Smooth muscle cell (in vitro differentiated cells): Measurements from ENCODE around the gene IPO11. TPM values are rescaled to one million over a fixed set of nuclear protein-coding genes. Genes with fewer than 3 reads are reported as not detected.
"Not testable (repeated sequence)": the region's sequence is repeated elsewhere in the genome, so short reads cannot be mapped to it uniquely, and the experiment has no call there.

Source experiments
- DNase-seq: peaks from one replicate; lab custom pipeline; 2025; ENCODE audit not compliant: unreplicated experiment; lab: John Stamatoyannopoulos, UW
- H2AFZ ChIP-seq: fragments of 200-600 bp; sonication (generic); 2 replicates; pipeline ENCODE4 v1.6.0; 2016; ENCODE audit warnings: antibody characterized with exemption, low read depth, mild to moderate bottlenecking
- H3F3A ChIP-seq: fragments of 200-600 bp; sonication (generic); 2 replicates; pipeline ENCODE4 v1.6.0; 2017; ENCODE audit warnings: antibody characterized with exemption, low read depth
- H3K27ac ChIP-seq: fragments of 200-600 bp; sonication (generic); 2 replicates; pipeline ENCODE4 v1.5.1; 2016; ENCODE audit warnings: low read depth, mild to moderate bottlenecking
- H3K27me3 ChIP-seq: fragments of 200-600 bp; sonication (generic); 2 replicates; pipeline ENCODE4 v1.6.1; 2016; ENCODE audit warnings: low read depth, mild to moderate bottlenecking
- H3K36me3 ChIP-seq: fragments of 200-600 bp; sonication (generic); 2 replicates; pipeline ENCODE4 v1.5.1; 2016; ENCODE audit warnings: low read depth
- H3K4me1 ChIP-seq: fragments of 200-600 bp; sonication (generic); 2 replicates; pipeline ENCODE4 v1.5.1; 2016; ENCODE audit warnings: low read depth
- H3K4me2 ChIP-seq: fragments of 200-600 bp; sonication (generic); 2 replicates; pipeline ENCODE4 v1.6.0; 2016; ENCODE audit warnings: mild to moderate bottlenecking
- H3K4me3 ChIP-seq: fragments of 200-600 bp; sonication (generic); 2 replicates; pipeline ENCODE4 v1.5.1; 2016; ENCODE audit warnings: mild to moderate bottlenecking
- H3K79me2 ChIP-seq: fragments of 200-600 bp; sonication (generic); 2 replicates; pipeline ENCODE4 v1.6.0; 2016; ENCODE audit warnings: low read depth, mild to moderate bottlenecking
- H3K9ac ChIP-seq: fragments of 200-600 bp; sonication (generic); 2 replicates; pipeline ENCODE4 v1.6.0; 2016; ENCODE audit warnings: low read depth
- H3K9me3 ChIP-seq: fragments of 200-600 bp; sonication (generic); replicated peaks from 2 replicates; pipeline ENCODE4 v1.5.1; 2016; ENCODE audit warnings: low read depth
- H4K20me1 ChIP-seq: fragments of 200-600 bp; sonication (generic); 2 replicates; pipeline ENCODE4 v1.6.0; 2016; ENCODE audit warnings: low read depth
- WGBS: methylation state at CpG from one replicate; pipeline ENCODE4 v1.1.7; 2016; ENCODE audit warnings: low lambda C conversion rate; 5-methylcytosine and 5-hydroxymethylcytosine counted together
- polyA plus RNA-seq: library from polyadenylated mRNA; unstranded; fragments of >200 nt; fragmentation: Nextera tagmentation; extraction: Ambion mirVana; gene quantifications from 2 replicates; pipeline ENCODE4 v1.2.1, GENCODE V29; 2016
- total RNA-seq: library from RNA; depleted of rRNA; stranded (reverse); fragments of >200 nt; gene quantifications from 2 replicates; pipeline ENCODE4 v1.2.3, GENCODE V29; 2014
- TF ChIP-seq, protein P1 (sequence below): fragments of 200-600 bp; sonication (generic); IDR thresholded peaks from 2 replicates; pipeline ENCODE4 v1.5.1; 2017; ENCODE audit warnings: borderline replicate concordance, mild to moderate bottlenecking, antibody characterized with exemption; ENCODE audit not compliant: insufficient read depth, poor library complexity, severe bottlenecking

IPO11 gene
- total and polyA plus RNA-seq, 2 experiments from 2014 or later = 9.3 to 31.8 TPM

GRCh38 chr5:62506659-62507460 is 94.3 kb downstream of the IPO11 start:
- Histone ChIP-seq H3K27ac (no peak overlapping the region), H3K79me2 (no peaks in the 10 kb centered on the region), H4K20me1 (no peaks in the 10 kb centered on the region), H3K27me3 (no peaks in the 10 kb centered on the region), H3K4me3 (no peak overlapping the region), H2AFZ (no peak overlapping the region), H3K9ac (no peak overlapping the region), H3F3A (no peaks in the 10 kb centered on the region), H3K36me3 (peaks cover 9% of the 10 kb centered on the region), H3K9me3 (no peaks in the 10 kb centered on the region), H3K4me1 (no peaks in the 10 kb centered on the region), H3K4me2 (no peak overlapping the region)
- TF ChIP-seq, protein P1, sequence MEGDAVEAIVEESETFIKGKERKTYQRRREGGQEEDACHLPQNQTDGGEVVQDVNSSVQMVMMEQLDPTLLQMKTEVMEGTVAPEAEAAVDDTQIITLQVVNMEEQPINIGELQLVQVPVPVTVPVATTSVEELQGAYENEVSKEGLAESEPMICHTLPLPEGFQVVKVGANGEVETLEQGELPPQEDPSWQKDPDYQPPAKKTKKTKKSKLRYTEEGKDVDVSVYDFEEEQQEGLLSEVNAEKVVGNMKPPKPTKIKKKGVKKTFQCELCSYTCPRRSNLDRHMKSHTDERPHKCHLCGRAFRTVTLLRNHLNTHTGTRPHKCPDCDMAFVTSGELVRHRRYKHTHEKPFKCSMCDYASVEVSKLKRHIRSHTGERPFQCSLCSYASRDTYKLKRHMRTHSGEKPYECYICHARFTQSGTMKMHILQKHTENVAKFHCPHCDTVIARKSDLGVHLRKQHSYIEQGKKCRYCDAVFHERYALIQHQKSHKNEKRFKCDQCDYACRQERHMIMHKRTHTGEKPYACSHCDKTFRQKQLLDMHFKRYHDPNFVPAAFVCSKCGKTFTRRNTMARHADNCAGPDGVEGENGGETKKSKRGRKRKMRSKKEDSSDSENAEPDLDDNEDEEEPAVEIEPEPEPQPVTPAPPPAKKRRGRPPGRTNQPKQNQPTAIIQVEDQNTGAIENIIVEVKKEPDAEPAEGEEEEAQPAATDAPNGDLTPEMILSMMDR = no peak
- no peak for DNase-seq
- WGBS = 93% methylated on average over 5 of the region's 5 CpGs

GRCh38 chr5:62508760-62509159 is 96.2 kb downstream of the IPO11 start:
- not testable (repeated sequence) for H3F3A ChIP-seq, H2AFZ ChIP-seq, H3K27ac ChIP-seq, H3K4me3 ChIP-seq, H3K36me3 ChIP-seq, H4K20me1 ChIP-seq, H3K9me3 ChIP-seq, H3K27me3 ChIP-seq, H3K4me1 ChIP-seq, H3K9ac ChIP-seq, DNase-seq, H3K4me2 ChIP-seq, H3K79me2 ChIP-seq
- 100% methylated on average over 5 of the region's 5 CpGs for WGBS

GRCh38 chr5:62509806-62510205 is 97.2 kb downstream of the IPO11 start:
- Histone ChIP-seq H2AFZ (no peak overlapping the region), H3K9ac (no peak overlapping the region), H3K4me1 (no peaks in the 10 kb centered on the region), H3F3A (no peaks in the 10 kb centered on the region), H3K36me3 (peaks cover 9% of the 10 kb centered on the region), H4K20me1 (no peaks in the 10 kb centered on the region), H3K4me3 (no peak overlapping the region), H3K9me3 (no peaks in the 10 kb centered on the region), H3K27me3 (no peaks in the 10 kb centered on the region), H3K27ac (no peak overlapping the region), H3K79me2 (no peaks in the 10 kb centered on the region), H3K4me2 (no peak overlapping the region)
- 91% methylated on average over 1 of the region's 1 CpG for WGBS
- no peak for DNase-seq
- TF ChIP-seq, protein P1 = no peak

- H3K27me3 ChIP-seq, H3K4me3 ChIP-seq, H2AFZ ChIP-seq, H3K27ac ChIP-seq, H3K9me3 ChIP-seq, H3K79me2 ChIP-seq, H3K36me3 ChIP-seq, H3K9ac ChIP-seq, H3F3A ChIP-seq, H4K20me1 ChIP-seq, DNase-seq, H3K4me1 ChIP-seq, H3K4me2 ChIP-seq: not testable (repeated sequence)
- no CpG with 5 or more reads among the region's 28 CpGs for WGBS
Observed at GRCh38 chr5:62513085-62513484, 100.5 kb downstream of the IPO11 start.
